Effector memory CD4-positive, alpha-beta T cell (primary cell): ENCODE data around the gene MAST2.
"Not testable (repeated sequence)": the region's sequence is repeated elsewhere in the genome, so short reads cannot be mapped to it uniquely, and the experiment has no call there.

Experiments used
- DNase-seq, 3 donors: peaks; one replicate each; pipeline ENCODE4 v3.0.0-alpha.2; 2020
- H3K27ac ChIP-seq: 2 replicates; pipeline ENCODE4 v1.7.0; 2013; ENCODE audit warnings: mild to moderate bottlenecking, low read length, moderate library complexity; ENCODE audit not compliant: insufficient read depth, poor library complexity, severe bottlenecking
- H3K27me3 ChIP-seq: replicated peaks from 2 replicates; pipeline ENCODE4 v1.7.0; 2013; ENCODE audit warnings: mild to moderate bottlenecking, low read length; ENCODE audit not compliant: insufficient read depth, control insufficient read depth, poor library complexity, severe bottlenecking
- H3K36me3 ChIP-seq: 2 replicates; pipeline ENCODE4 v1.7.0; 2013; ENCODE audit warnings: mild to moderate bottlenecking, low read length, moderate library complexity; ENCODE audit not compliant: control insufficient read depth, insufficient read depth
- H3K4me1 ChIP-seq: 2 replicates; pipeline ENCODE4 v1.7.0; 2013; ENCODE audit warnings: low read length, mild to moderate bottlenecking; ENCODE audit not compliant: control insufficient read depth, insufficient read depth, poor library complexity, severe bottlenecking
- H3K4me3 ChIP-seq: 2 replicates; pipeline ENCODE4 v1.7.0; 2013; ENCODE audit warnings: low read length, low read depth, mild to moderate bottlenecking; ENCODE audit not compliant: insufficient read depth, poor library complexity, severe bottlenecking
- H3K9me3 ChIP-seq: 2 replicates; pipeline ENCODE4 v1.7.0; 2013; ENCODE audit warnings: mild to moderate bottlenecking, low read length, moderate library complexity; ENCODE audit not compliant: control insufficient read depth

Gene MAST2

GRCh38 chr1:45868861-45869260, 65.4 kb downstream of the MAST2 start:
- Histone ChIP-seq H3K27me3 (no peaks in the 10 kb centered on the region), H3K4me3 (no peak overlapping the region), H3K4me1 (no peaks in the 10 kb centered on the region), H3K36me3 (no peaks in the 10 kb centered on the region), H3K9me3 (no peaks in the 10 kb centered on the region), H3K27ac (no peak overlapping the region)
- no peak for DNase-seq

- Histone ChIP-seq H3K36me3 (no peaks in the 10 kb centered on the region), H3K4me3 (no peak overlapping the region), H3K27ac (no peak overlapping the region), H3K9me3 (no peaks in the 10 kb centered on the region), H3K4me1 (no peaks in the 10 kb centered on the region), H3K27me3 (no peaks in the 10 kb centered on the region)
- DNase-seq: no peak
Measured at GRCh38 chr1:45870500-45870899, 67.1 kb downstream of the MAST2 start.

GRCh38 chr1:45872173-45872801, 68.9 kb downstream of the MAST2 start:
- not testable (repeated sequence) for H3K27ac ChIP-seq, H3K27me3 ChIP-seq, H3K4me3 ChIP-seq, DNase-seq, H3K4me1 ChIP-seq, H3K9me3 ChIP-seq, H3K36me3 ChIP-seq

- H3K9me3 ChIP-seq: no peaks in the 10 kb centered on the region
- H3K27ac ChIP-seq: no peak overlapping the region
- H3K36me3 ChIP-seq: no peaks in the 10 kb centered on the region
- H3K4me3 ChIP-seq: no peak overlapping the region
- H3K27me3 ChIP-seq: no peaks in the 10 kb centered on the region
- no peaks in the 10 kb centered on the region for H3K4me1 ChIP-seq
- no peak for DNase-seq
Measured at GRCh38 chr1:45876000-45876617, 72.7 kb downstream of the MAST2 start.

- Histone ChIP-seq H3K27ac (no peak overlapping the region), H3K4me1 (no peaks in the 10 kb centered on the region), H3K36me3 (no peaks in the 10 kb centered on the region), H3K4me3 (no peak overlapping the region), H3K27me3 (no peaks in the 10 kb centered on the region), H3K9me3 (no peaks in the 10 kb centered on the region)
- no peak for DNase-seq
Measured at GRCh38 chr1:45877264-45877663, 73.9 kb downstream of the MAST2 start.

- H3K9me3 ChIP-seq: no peaks in the 10 kb centered on the region
- no peaks in the 10 kb centered on the region for H3K36me3 ChIP-seq
- no peak for DNase-seq
- H3K27ac ChIP-seq: no peak overlapping the region
- H3K27me3 ChIP-seq: no peaks in the 10 kb centered on the region
- no peaks in the 10 kb centered on the region for H3K4me1 ChIP-seq
- H3K4me3 ChIP-seq: no peak overlapping the region
Measured at GRCh38 chr1:45879885-45880598, 76.6 kb downstream of the MAST2 start.

GRCh38 chr1:45880930-45881329, 77.5 kb downstream of the MAST2 start:
- H3K4me1 ChIP-seq: no peaks in the 10 kb centered on the region
- no peak for DNase-seq
- H3K27me3 ChIP-seq: no peaks in the 10 kb centered on the region
- H3K9me3 ChIP-seq: no peaks in the 10 kb centered on the region
- H3K27ac ChIP-seq: no peak overlapping the region
- H3K36me3 ChIP-seq: no peaks in the 10 kb centered on the region
- H3K4me3 ChIP-seq: no peak overlapping the region

- no peaks in the 10 kb centered on the region for H3K27me3 ChIP-seq
- no peaks in the 10 kb centered on the region for H3K4me1 ChIP-seq
- no peak overlapping the region for H3K27ac ChIP-seq
- H3K9me3 ChIP-seq: no peaks in the 10 kb centered on the region
- DNase-seq: no peak
- H3K36me3 ChIP-seq: no peaks in the 10 kb centered on the region
- H3K4me3 ChIP-seq: no peak overlapping the region
Measured at GRCh38 chr1:45883658-45884057, 80.2 kb downstream of the MAST2 start.

GRCh38 chr1:45884700-45885099, 81.3 kb downstream of the MAST2 start:
- no peaks in the 10 kb centered on the region for H3K27me3 ChIP-seq
- no peaks in the 10 kb centered on the region for H3K4me1 ChIP-seq
- H3K27ac ChIP-seq: no peak overlapping the region

GRCh38 chr1:45886229-45886628, 82.8 kb downstream of the MAST2 start:
- no peak overlapping the region for H3K27ac ChIP-seq
- no peaks in the 10 kb centered on the region for H3K36me3 ChIP-seq
- no peaks in the 10 kb centered on the region for H3K4me1 ChIP-seq
- H3K27me3 ChIP-seq: no peaks in the 10 kb centered on the region
- no peak overlapping the region for H3K4me3 ChIP-seq
- no peaks in the 10 kb centered on the region for H3K9me3 ChIP-seq
- no peak for DNase-seq

More at GRCh38 chr1:45884700-45885099, 81.3 kb downstream of the MAST2 start:
- Histone ChIP-seq H3K36me3 (no peaks in the 10 kb centered on the region), H3K4me3 (no peak overlapping the region), H3K9me3 (no peaks in the 10 kb centered on the region)
- DNase-seq: no peak
